ENCODE results near the gene DPYSL5. TPM values are rescaled to one million over a fixed set of nuclear protein-coding genes. Genes with fewer than 3 reads are reported as not detected.

Gene DPYSL5
- total and polyA plus RNA-seq, 2 donors (not counting 3 experiments of a cell fraction or from before 2014, with no cell fraction given) = not detected

DNA sequence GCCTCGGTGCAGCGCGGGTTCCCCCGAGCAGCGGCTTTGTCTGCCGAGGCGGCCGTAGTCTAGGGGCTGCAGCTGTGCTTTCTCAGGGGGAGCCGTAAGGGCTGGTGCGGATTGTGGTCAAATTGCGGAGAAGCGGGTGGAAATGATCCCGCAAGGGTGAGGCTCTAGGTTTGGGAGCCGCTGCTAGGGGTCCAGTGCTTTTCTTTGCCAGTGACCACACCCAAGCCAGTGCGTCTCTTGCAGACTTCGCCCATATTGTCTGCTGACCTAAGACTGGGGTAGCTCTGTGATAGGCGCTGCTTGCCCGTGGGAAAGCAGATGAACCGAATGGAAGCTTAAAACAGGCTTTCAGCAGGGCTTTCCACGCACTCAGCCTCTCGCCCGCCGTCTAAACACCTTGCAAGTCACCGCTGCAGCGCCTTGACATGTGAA lies 2.1 kb downstream of the DPYSL5 start:
- H3K9me3 ChIP-seq (replicated peaks; ENCODE audit: control insufficient read depth, insufficient read depth, low read length) = no peaks in the 10 kb centered on the region
- H2AFZ ChIP-seq (ENCODE audit: low read depth, low read length) = no peak overlapping the region
- no peak overlapping the region for H3K9ac ChIP-seq (replicated peaks; ENCODE audit: extremely low read depth, insufficient read depth, low read length)
- peaks cover 4% of the 10 kb centered on the region for H3K4me1 ChIP-seq (ENCODE audit: control insufficient read depth, extremely low read depth, insufficient read depth, low read length)
- H3K4me2 ChIP-seq (ENCODE audit: insufficient read depth, low read length) = no peak overlapping the region
- peaks cover 65 to 84% of the 10 kb centered on the region in 2 experiments for H3K27me3 ChIP-seq (ENCODE audit: control insufficient read depth in 2 of 2, insufficient read depth in 2 of 2, low read length in 2 of 2)
- no peaks in the 10 kb centered on the region for H3K79me2 ChIP-seq (ENCODE audit: control insufficient read depth, insufficient read depth, low read length)
- no peak for DNase-seq (ENCODE audit: low read depth, low spot score)
- ChIA-PET CTCF (interaction anchor here (1.6 to 2.8 kb wide), 4 partner anchors 10 to 341 kb away, joined by 3 to 15 read pairs (median 4); no protein-coding TSS in a partner anchor), POLR2A (no interaction called here)
- no peak for FAIRE-seq
- TF ChIP-seq GATA2 (IDR thresholded peaks at IDR 0.05; ENCODE audit: insufficient read depth, insufficient read length, low read depth, low read length) (no peak), POLR2A (IDR thresholded peaks at IDR 0.05; ENCODE audit: low read depth, low read length) (no peak), FOS (IDR thresholded peaks at IDR 0.05; ENCODE audit: borderline replicate concordance, insufficient read depth, low read length) (no peak), EZH2 (IDR thresholded peaks at IDR 0.05; ENCODE audit: borderline replicate concordance, low read depth, low read length, severe bottlenecking) (peak; percentile 90), POLR2AphosphoS5 (IDR thresholded peaks at IDR 0.05; ENCODE audit: insufficient read depth, low read depth, low read length) (no peak), JUN (IDR thresholded peaks at IDR 0.05; ENCODE audit: borderline replicate concordance, insufficient read depth, insufficient read length, low read depth) (no peak)
- TF ChIP-seq, protein P1, sequence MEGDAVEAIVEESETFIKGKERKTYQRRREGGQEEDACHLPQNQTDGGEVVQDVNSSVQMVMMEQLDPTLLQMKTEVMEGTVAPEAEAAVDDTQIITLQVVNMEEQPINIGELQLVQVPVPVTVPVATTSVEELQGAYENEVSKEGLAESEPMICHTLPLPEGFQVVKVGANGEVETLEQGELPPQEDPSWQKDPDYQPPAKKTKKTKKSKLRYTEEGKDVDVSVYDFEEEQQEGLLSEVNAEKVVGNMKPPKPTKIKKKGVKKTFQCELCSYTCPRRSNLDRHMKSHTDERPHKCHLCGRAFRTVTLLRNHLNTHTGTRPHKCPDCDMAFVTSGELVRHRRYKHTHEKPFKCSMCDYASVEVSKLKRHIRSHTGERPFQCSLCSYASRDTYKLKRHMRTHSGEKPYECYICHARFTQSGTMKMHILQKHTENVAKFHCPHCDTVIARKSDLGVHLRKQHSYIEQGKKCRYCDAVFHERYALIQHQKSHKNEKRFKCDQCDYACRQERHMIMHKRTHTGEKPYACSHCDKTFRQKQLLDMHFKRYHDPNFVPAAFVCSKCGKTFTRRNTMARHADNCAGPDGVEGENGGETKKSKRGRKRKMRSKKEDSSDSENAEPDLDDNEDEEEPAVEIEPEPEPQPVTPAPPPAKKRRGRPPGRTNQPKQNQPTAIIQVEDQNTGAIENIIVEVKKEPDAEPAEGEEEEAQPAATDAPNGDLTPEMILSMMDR (IDR thresholded peaks at IDR 0.05; ENCODE audit: extremely low read depth in 1 of 2, insufficient read depth in 1 of 2, low read depth in 1 of 2, low read length in 2 of 2) = no peak
- TF ChIP-seq, protein P2, sequence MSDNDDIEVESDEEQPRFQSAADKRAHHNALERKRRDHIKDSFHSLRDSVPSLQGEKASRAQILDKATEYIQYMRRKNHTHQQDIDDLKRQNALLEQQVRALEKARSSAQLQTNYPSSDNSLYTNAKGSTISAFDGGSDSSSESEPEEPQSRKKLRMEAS (IDR thresholded peaks at IDR 0.05; ENCODE audit: insufficient read depth, insufficient read length) = no peak
- no peaks in the 10 kb centered on the region for H3K9me1 ChIP-seq (replicated peaks; ENCODE audit: control insufficient read depth, extremely low read depth, insufficient read depth, low read length)
- dilution Hi-C loops (cut with MboI; ENCODE audit: extremely low pct_ligation_motif_present, low sequenced_read_pairs) = no loop called here
- H3K27ac ChIP-seq (ENCODE audit: insufficient read depth, low read depth, low read length) = no peak overlapping the region
- H3K36me3 ChIP-seq (ENCODE audit: control insufficient read depth in 2 of 2, extremely low read depth in 1 of 2, insufficient read depth in 2 of 2, low read length in 2 of 2) = no peaks in the 10 kb centered on the region
- BruUV-seq (replicated peaks) = no TSS peak
- H4K20me1 ChIP-seq (replicated peaks; ENCODE audit: control insufficient read depth, extremely low read depth, insufficient read depth, low read length) = no peaks in the 10 kb centered on the region
- no peak overlapping the region for H3K4me3 ChIP-seq (replicated peaks in 1 of 3; ENCODE audit: insufficient read depth in 1 of 3, low read depth in 1 of 3, low read length in 3 of 3)
- intact Hi-C loops (cut with micrococcal nuclease) = loop anchor here (2.0 to 5.0 kb wide), 3 partner anchors 72 to 237 kb away; partner anchors contain the start of gene KHK
